SU-DHL-6 (cell line): ENCODE results near the gene ATP7B.

Experiments used
- H2AFZ ChIP-seq: fragments of 200-600 bp; sonication (generic); 2 replicates; pipeline ENCODE4 v1.6.1; 2014; ENCODE audit warnings: low read depth, mild to moderate bottlenecking, moderate library complexity, mixed read lengths, antibody characterized with exemption, low read length; ENCODE audit not compliant: severe bottlenecking
- H3F3A ChIP-seq: fragments of 200-600 bp; shearing (Covaris generic); 2 replicates; pipeline ENCODE4 v1.6.0; 2016; ENCODE audit warnings: antibody characterized with exemption, mild to moderate bottlenecking; ENCODE audit not compliant: insufficient read depth
- H3K27ac ChIP-seq: fragments of 200-600 bp; sonication (generic); 2 replicates; pipeline ENCODE4 v1.5.1; 2016; ENCODE audit warnings: low read depth, mild to moderate bottlenecking, low read length, moderate library complexity, mixed read lengths
- H3K27me3 ChIP-seq: fragments of 200-600 bp; sonication (generic), shearing (Covaris generic); 2 replicates; pipeline ENCODE4 v1.6.0; 2014; ENCODE audit warnings: mild to moderate bottlenecking, low read length
- H3K36me3 ChIP-seq: fragments of 200-600 bp; sonication (generic); 2 replicates; pipeline ENCODE4 v1.6.1; 2014; ENCODE audit warnings: mild to moderate bottlenecking, low read length, mixed read lengths
- H3K4me2 ChIP-seq: fragments of 300-600, 200-600 bp; shearing (Covaris generic), sonication (generic); 2 replicates; pipeline ENCODE4 v1.6.0; 2014; ENCODE audit warnings: low read length, low read depth, mild to moderate bottlenecking; ENCODE audit not compliant: poor library complexity, severe bottlenecking
- H3K4me3 ChIP-seq: fragments of 200-600 bp; sonication (generic); 2 replicates; pipeline ENCODE4 v1.5.1; 2014; ENCODE audit warnings: antibody characterized with exemption, low read length, mild to moderate bottlenecking, mixed read lengths; ENCODE audit not compliant: insufficient read depth, poor library complexity, severe bottlenecking
- H3K79me2 ChIP-seq: fragments of 200-600 bp; sonication (generic); 2 replicates; pipeline ENCODE4 v1.6.1; 2014; ENCODE audit warnings: mild to moderate bottlenecking, low read length, moderate library complexity; ENCODE audit not compliant: insufficient read depth
- H3K9ac ChIP-seq: fragments of 200-600 bp; sonication (generic); 2 replicates; pipeline ENCODE4 v1.7.0; 2014; ENCODE audit warnings: mild to moderate bottlenecking, low read length
- H3K9me2 ChIP-seq: fragments of 200-600 bp; sonication (generic); replicated peaks from 2 replicates; pipeline ENCODE4 v1.6.1; 2014; ENCODE audit warnings: low read length; ENCODE audit not compliant: insufficient read depth
- H3K9me3 ChIP-seq: fragments of 200-600 bp; sonication (generic); 2 replicates; pipeline ENCODE4 v1.6.1; 2014; ENCODE audit warnings: low read length, mixed read lengths; ENCODE audit not compliant: insufficient read depth
- H4K20me1 ChIP-seq: fragments of 200-600 bp; sonication (generic); 2 replicates; pipeline ENCODE4 v1.6.1; 2014; ENCODE audit warnings: low read depth, mild to moderate bottlenecking, antibody characterized with exemption, low read length, moderate library complexity, mixed read lengths
- CTCF ChIP-seq: fragments of 200-600 bp; sonication (generic); IDR thresholded peaks from one replicate; pipeline ENCODE4 v1.5.1; 2017; ENCODE audit warnings: antibody characterized with exemption, mild to moderate bottlenecking, low read length, moderate library complexity; ENCODE audit not compliant: insufficient read depth, poor library complexity, severe bottlenecking
- EZH2phosphoT487 ChIP-seq: fragments of 200-600 bp; sonication (generic), shearing (Covaris generic); conservative IDR thresholded peaks from 2 replicates; pipeline ENCODE4 v1.6.1; 2018; ENCODE audit warnings: mild to moderate bottlenecking, antibody characterized with exemption, low read length, moderate library complexity, mixed read lengths

ATP7B gene

GRCh38 chr13:51997186-51997585 is 14.1 kb downstream of the ATP7B start:
- Histone ChIP-seq H3K9me3 (no peaks in the 10 kb centered on the region), H3F3A (no peaks in the 10 kb centered on the region), H3K4me2 (no peak overlapping the region), H3K27me3 (no peaks in the 10 kb centered on the region), H2AFZ (no peak overlapping the region), H3K4me3 (no peak overlapping the region), H3K36me3 (no peaks in the 10 kb centered on the region), H3K9me2 (no peaks in the 10 kb centered on the region), H3K79me2 (no peaks in the 10 kb centered on the region), H3K27ac (no peak overlapping the region), H4K20me1 (no peaks in the 10 kb centered on the region), H3K9ac (no peak overlapping the region)
- TF ChIP-seq CTCF (no peak), EZH2phosphoT487 (no peak)

- no peaks in the 10 kb centered on the region for H4K20me1 ChIP-seq
- no peak overlapping the region for H3K9ac ChIP-seq
- H3K27ac ChIP-seq, result no peak overlapping the region
- no peak overlapping the region for H3K4me2 ChIP-seq
- no peaks in the 10 kb centered on the region for H3K36me3 ChIP-seq
- no peaks in the 10 kb centered on the region for H3K9me2 ChIP-seq
- TF ChIP-seq CTCF, result no peak
- TF ChIP-seq EZH2phosphoT487, result no peak
- no peaks in the 10 kb centered on the region for H3F3A ChIP-seq
- no peak overlapping the region for H2AFZ ChIP-seq
- H3K79me2 ChIP-seq, result no peaks in the 10 kb centered on the region
- H3K27me3 ChIP-seq, result no peaks in the 10 kb centered on the region
- no peaks in the 10 kb centered on the region for H3K9me3 ChIP-seq
- H3K4me3 ChIP-seq, result no peak overlapping the region
Observed at GRCh38 chr13:51996641-51997040, 14.6 kb downstream of the ATP7B start.

DNA sequence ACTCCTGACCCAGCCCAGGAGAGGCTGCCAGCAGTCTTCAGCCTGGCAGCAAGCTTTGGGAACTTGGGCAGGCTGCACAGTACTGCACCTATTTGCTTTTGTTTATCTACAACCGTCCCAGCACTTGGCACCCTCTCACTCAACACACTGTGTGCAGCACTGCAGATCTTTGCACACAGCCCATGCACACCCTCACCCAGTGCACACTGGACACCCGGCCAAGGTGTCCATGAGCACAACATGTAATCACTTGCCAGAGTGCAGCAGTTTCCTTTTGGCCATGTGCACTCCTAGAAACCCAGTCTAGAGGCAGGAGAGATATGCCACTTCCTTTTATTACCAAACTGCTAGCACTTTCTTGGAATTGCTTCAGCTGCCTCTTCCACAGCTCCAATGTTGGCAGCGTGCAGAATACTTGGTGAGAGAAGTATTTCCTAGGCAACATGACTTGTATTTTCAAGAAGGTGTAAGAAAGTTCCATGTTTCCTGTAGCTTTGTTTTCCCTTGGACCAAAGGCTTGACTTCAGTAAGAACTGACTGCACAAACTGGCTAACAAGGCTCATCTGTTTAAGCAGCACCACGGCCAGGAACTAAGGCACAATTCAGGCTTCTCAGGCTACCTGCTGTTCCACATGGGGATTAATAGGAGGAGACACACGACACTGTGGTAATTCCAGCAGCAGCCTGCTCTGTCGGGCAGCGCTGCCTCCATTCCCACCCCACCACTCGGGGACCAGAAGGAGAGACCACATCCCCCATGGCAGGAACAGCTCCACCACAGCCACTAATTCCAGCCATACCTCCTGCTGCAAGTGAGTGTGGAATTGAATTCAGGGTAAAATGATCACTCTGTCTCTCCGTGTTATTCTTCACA is 15.3 kb downstream of the ATP7B start:
- no peak overlapping the region for H3K4me2 ChIP-seq
- H4K20me1 ChIP-seq, result no peaks in the 10 kb centered on the region
- no peak overlapping the region for H3K9ac ChIP-seq
- no peaks in the 10 kb centered on the region for H3K9me3 ChIP-seq
- H3K27ac ChIP-seq, result no peak overlapping the region
- H3K9me2 ChIP-seq, result no peaks in the 10 kb centered on the region
- no peaks in the 10 kb centered on the region for H3K27me3 ChIP-seq
- no peaks in the 10 kb centered on the region for H3K79me2 ChIP-seq
- no peaks in the 10 kb centered on the region for H3F3A ChIP-seq
- H3K4me3 ChIP-seq, result no peak overlapping the region
- no peaks in the 10 kb centered on the region for H3K36me3 ChIP-seq
- H2AFZ ChIP-seq, result no peak overlapping the region
- no peak for TF ChIP-seq EZH2phosphoT487
- TF ChIP-seq CTCF, result no peak
